HG02763 (cell line): ENCODE results near the gene GPC1.

Source experiments
- ATAC-seq: cut with Tn5 transposase; IDR thresholded peaks from one replicate; pipeline ENCODE4 v1.9.1; 2021; ENCODE audit warnings: mild to moderate bottlenecking, moderate library complexity; ENCODE audit not compliant: unreplicated experiment

The GPC1 gene

GRCh38 chr2:240396623-240397541 is 38.6 kb upstream of the GPC1 start:
- ATAC-seq, result no peak

- ATAC-seq, result no peak
Measured at GRCh38 chr2:240397542-240397916, 37.9 kb upstream of the GPC1 start.

- ATAC-seq, result no peak
Measured at GRCh38 chr2:240397924-240398645, 37.4 kb upstream of the GPC1 start.

GRCh38 chr2:240398661-240399267 is 36.7 kb upstream of the GPC1 start:
- ATAC-seq, result no peak

- no peak for ATAC-seq
Measured at GRCh38 chr2:240399419-240400324, 35.8 kb upstream of the GPC1 start.

- no peak for ATAC-seq
Measured at GRCh38 chr2:240400371-240401161, 34.9 kb upstream of the GPC1 start.

GRCh38 chr2:240401308-240401707 is 34.2 kb upstream of the GPC1 start:
- ATAC-seq, result no peak

GRCh38 chr2:240401781-240402551 is 33.5 kb upstream of the GPC1 start:
- ATAC-seq, result no peak

- no peak for ATAC-seq
Measured at GRCh38 chr2:240402566-240403272, 32.7 kb upstream of the GPC1 start.

GRCh38 chr2:240403396-240404104 is 31.9 kb upstream of the GPC1 start:
- ATAC-seq, result no peak

GRCh38 chr2:240404174-240404852 is 31.1 kb upstream of the GPC1 start:
- no peak for ATAC-seq

- ATAC-seq, result no peak
Measured at GRCh38 chr2:240405133-240405532, 30.3 kb upstream of the GPC1 start.

- no peak for ATAC-seq
Measured at GRCh38 chr2:240405684-240406313, 29.7 kb upstream of the GPC1 start.

- no peak for ATAC-seq
Measured at GRCh38 chr2:240407090-240407489, 28.4 kb upstream of the GPC1 start.

GRCh38 chr2:240410004-240410403 is 25.5 kb upstream of the GPC1 start:
- ATAC-seq, result no peak

GRCh38 chr2:240410808-240411207 is 24.7 kb upstream of the GPC1 start:
- ATAC-seq, result no peak
